SK-N-SH treated with all-trans-retinoic acid at 6 μM for 48 hours (cell line): Measurements from ENCODE around the gene CNTRL.

ENCODE experiments used
- RARB ChIP-seq: fragments of 250-450 bp; sonication (Bioruptor Pico); IDR thresholded peaks from 2 replicates; pipeline ENCODE4 v1.8.0; 2021; ENCODE audit warnings: mild to moderate bottlenecking, moderate library complexity
- TF ChIP-seq, protein P1 (sequence below): fragments of 250-450 bp; sonication (Bioruptor Pico); IDR thresholded peaks from 2 replicates; pipeline ENCODE4 v1.5.0; 2020; ENCODE audit warnings: mild to moderate bottlenecking, moderate library complexity

DNA sequence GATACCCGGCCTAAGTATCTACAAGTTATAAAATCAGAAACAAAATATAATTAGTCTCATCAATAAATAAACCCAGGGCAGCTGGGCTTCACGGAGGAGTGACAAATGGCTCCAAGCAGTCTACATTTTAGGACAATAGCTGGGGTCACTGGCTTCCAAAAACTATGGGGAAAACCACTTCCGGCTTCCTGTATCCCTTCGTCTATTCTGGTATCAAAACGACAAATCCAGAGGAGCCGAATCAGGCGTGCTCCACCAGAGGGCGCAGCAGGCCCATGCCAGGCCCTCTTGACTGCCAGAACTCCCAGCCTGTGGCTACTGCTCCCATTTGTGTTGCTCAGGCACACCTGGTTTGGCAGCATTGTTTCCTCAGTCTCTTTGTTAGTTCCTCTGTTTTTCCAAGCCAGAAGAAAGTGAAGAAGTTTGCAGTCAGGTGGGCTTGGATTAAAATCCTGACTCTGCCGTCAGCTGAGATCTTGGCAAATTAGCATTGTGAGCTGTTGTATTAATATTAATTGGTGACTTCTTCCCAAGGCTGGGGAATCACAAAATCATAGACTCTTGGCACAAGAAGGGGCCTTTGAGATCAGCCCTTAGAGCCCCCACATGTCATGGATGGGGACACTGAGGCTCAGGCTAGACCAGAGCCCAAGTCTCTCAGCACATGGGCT, 138.5 kb downstream of the CNTRL start:
- TF ChIP-seq RARB (CRISPR knock-in tag): no peak
- TF ChIP-seq, protein P1, sequence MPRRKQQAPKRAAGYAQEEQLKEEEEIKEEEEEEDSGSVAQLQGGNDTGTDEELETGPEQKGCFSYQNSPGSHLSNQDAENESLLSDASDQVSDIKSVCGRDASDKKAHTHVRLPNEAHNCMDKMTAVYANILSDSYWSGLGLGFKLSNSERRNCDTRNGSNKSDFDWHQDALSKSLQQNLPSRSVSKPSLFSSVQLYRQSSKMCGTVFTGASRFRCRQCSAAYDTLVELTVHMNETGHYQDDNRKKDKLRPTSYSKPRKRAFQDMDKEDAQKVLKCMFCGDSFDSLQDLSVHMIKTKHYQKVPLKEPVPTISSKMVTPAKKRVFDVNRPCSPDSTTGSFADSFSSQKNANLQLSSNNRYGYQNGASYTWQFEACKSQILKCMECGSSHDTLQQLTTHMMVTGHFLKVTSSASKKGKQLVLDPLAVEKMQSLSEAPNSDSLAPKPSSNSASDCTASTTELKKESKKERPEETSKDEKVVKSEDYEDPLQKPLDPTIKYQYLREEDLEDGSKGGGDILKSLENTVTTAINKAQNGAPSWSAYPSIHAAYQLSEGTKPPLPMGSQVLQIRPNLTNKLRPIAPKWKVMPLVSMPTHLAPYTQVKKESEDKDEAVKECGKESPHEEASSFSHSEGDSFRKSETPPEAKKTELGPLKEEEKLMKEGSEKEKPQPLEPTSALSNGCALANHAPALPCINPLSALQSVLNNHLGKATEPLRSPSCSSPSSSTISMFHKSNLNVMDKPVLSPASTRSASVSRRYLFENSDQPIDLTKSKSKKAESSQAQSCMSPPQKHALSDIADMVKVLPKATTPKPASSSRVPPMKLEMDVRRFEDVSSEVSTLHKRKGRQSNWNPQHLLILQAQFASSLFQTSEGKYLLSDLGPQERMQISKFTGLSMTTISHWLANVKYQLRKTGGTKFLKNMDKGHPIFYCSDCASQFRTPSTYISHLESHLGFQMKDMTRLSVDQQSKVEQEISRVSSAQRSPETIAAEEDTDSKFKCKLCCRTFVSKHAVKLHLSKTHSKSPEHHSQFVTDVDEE (CRISPR knock-in tag): no peak
